Lower lobe of right lung (tissue), 2 donors: ENCODE results near the gene EFEMP2. TPM values are rescaled to one million over a fixed set of nuclear protein-coding genes. Genes with fewer than 3 reads are reported as not detected.

Experiments used
- ATAC-seq, 2 donors: fragments of 200-7000 bp; cut with Tn5 transposase; one replicate each; pipeline ENCODE4 v1.9.1; 2020 to 2022; ENCODE audit warnings: mild to moderate bottlenecking in 2 of 2, moderate library complexity in 2 of 2
- DNase-seq: peaks from one replicate; pipeline ENCODE4 v3.0.0-alpha.2; 2020
- H3K27ac ChIP-seq: fragments of 200-600 bp; one replicate; pipeline ENCODE4 v1.8.0; 2022
- H3K27me3 ChIP-seq: fragments of 200-600 bp; one replicate; pipeline ENCODE4 v1.8.0; 2022; ENCODE audit warnings: low read depth
- H3K36me3 ChIP-seq: fragments of 200-600 bp; one replicate; pipeline ENCODE4 v1.8.0; 2022; ENCODE audit warnings: mild to moderate bottlenecking
- H3K4me1 ChIP-seq: fragments of 200-600 bp; one replicate; pipeline ENCODE4 v1.8.0; 2022
- H3K4me3 ChIP-seq: fragments of 200-600 bp; one replicate; pipeline ENCODE4 v1.8.0; 2022; ENCODE audit warnings: mild to moderate bottlenecking
- H3K9me3 ChIP-seq: fragments of 200-600 bp; one replicate; pipeline ENCODE4 v1.8.0; 2022
- CTCF ChIP-seq: fragments of 200-600 bp; IDR thresholded peaks from one replicate; pipeline ENCODE4 v1.8.0; 2022; ENCODE audit warnings: antibody characterized with exemption, mild to moderate bottlenecking
- intact Hi-C: fragments of 100-400 bp; cut with DNase I; formaldehyde crosslinking; loops from one replicate; pipeline ENCODE4 v1.11.0; 2022
- total RNA-seq: library from RNA; stranded (reverse); fragmentation: NEBNext Ultra II Directional; extraction: Animal tissue kit (Norgen Biotek cat#: 25700); gene quantifications from one replicate; pipeline ENCODE4 v1.2.1, GENCODE V29; 2021
- donor health status: DM: no; HTN: yes; CAD: no; lungs with severe emphysema.

Gene EFEMP2
- total RNA-seq, 1 donor from 2014 or later: 53.9 TPM

GRCh38 chr11:65880844-65881421 lies 8.3 kb upstream of the EFEMP2 start:
- Histone ChIP-seq H3K36me3 (peaks cover 36% of the 10 kb centered on the region), H3K4me3 (no peak overlapping the region), H3K4me1 (peaks cover 7% of the 10 kb centered on the region), H3K27me3 (no peaks in the 10 kb centered on the region), H3K9me3 (no peaks in the 10 kb centered on the region), H3K27ac (no peak overlapping the region)
- ATAC-seq (no peak), DNase-seq (peak; percentile 34)
- no peak for TF ChIP-seq CTCF
- intact Hi-C loops: loop anchor here (10.0 kb wide), 1 partner anchor 104 kb away; no protein-coding TSS in a partner anchor

GRCh38 chr11:65880027-65880426 lies 7.4 kb upstream of the EFEMP2 start:
- H3K36me3 ChIP-seq: peaks cover 27% of the 10 kb centered on the region
- peaks cover 7% of the 10 kb centered on the region for H3K4me1 ChIP-seq
- H3K4me3 ChIP-seq: peak overlapping the region; percentile 24
- H3K9me3 ChIP-seq: no peaks in the 10 kb centered on the region
- intact Hi-C loops: loop anchor here (10.0 kb wide), 1 partner anchor 105 kb away; no protein-coding TSS in a partner anchor
- no peaks in the 10 kb centered on the region for H3K27me3 ChIP-seq
- TF ChIP-seq CTCF: no peak
- DNase-seq (no peak), ATAC-seq (no peak)
- H3K27ac ChIP-seq: peak overlapping the region; percentile 36

- Histone ChIP-seq H3K36me3 (peaks cover 26% of the 10 kb centered on the region), H3K4me3 (peak within 1 kb of the TSS; percentile 24), H3K27ac (peak within 1 kb of the TSS; percentile 36), H3K4me1 (peaks cover 3% of the 10 kb centered on the region), H3K9me3 (no peaks in the 10 kb centered on the region), H3K27me3 (no peaks in the 10 kb centered on the region)
- peak; percentile 62 for DNase-seq
- TF ChIP-seq CTCF: no peak
- intact Hi-C loops: loop anchor here (10.0 kb wide), 1 partner anchor 105 kb away; no protein-coding TSS in a partner anchor
- ATAC-seq: peak; percentile 39 to 47
Measured at GRCh38 chr11:65879617-65880016, 7.0 kb upstream of the EFEMP2 start, which contains the start of gene CTSW. Gene CTSW, plus strand, starts transcription at chr11:65879837. Its CDS starts 18 bp downstream, at chr11:65879855.

- ATAC-seq (peak; percentile 97), DNase-seq (peak; percentile 96)
- H3K9me3 ChIP-seq: no peaks in the 10 kb centered on the region
- intact Hi-C loops: no loop called here
- peak overlapping the region; percentile 87 for H3K27ac ChIP-seq
- peaks cover 9% of the 10 kb centered on the region for H3K36me3 ChIP-seq
- TF ChIP-seq CTCF: no peak
- H3K4me3 ChIP-seq: peak overlapping the region; percentile 62
- H3K4me1 ChIP-seq: peaks cover 26% of the 10 kb centered on the region
- no peaks in the 10 kb centered on the region for H3K27me3 ChIP-seq
Measured at GRCh38 chr11:65873318-65874156, 937 bp upstream of the EFEMP2 start.

GRCh38 chr11:65871811-65872548 lies 620 bp downstream of the EFEMP2 start:
- ATAC-seq: peak; percentile 1 to 23

More at GRCh38 chr11:65871811-65872548, 620 bp downstream of the EFEMP2 start:
- Histone ChIP-seq H3K4me3 (peak overlapping the region; percentile 62), H3K27ac (peak overlapping the region; percentile 87), H3K4me1 (peaks cover 26% of the 10 kb centered on the region), H3K27me3 (no peaks in the 10 kb centered on the region), H3K9me3 (no peaks in the 10 kb centered on the region), H3K36me3 (peaks cover 24% of the 10 kb centered on the region)
- intact Hi-C loops: no loop called here
- no peak for TF ChIP-seq CTCF
- DNase-seq: peak; percentile 57
